NT2/D1 (cell line): ENCODE results near the gene LHFPL6.

Experiments
- SUZ12 ChIP-seq: IDR thresholded peaks from 2 replicates; pipeline ENCODE4 v1.6.1; 2011; ENCODE audit not compliant: insufficient read length, insufficient read depth; ENCODE audit errors: extremely low read depth
- YY1 ChIP-seq: IDR thresholded peaks from 2 replicates; pipeline ENCODE4 v1.6.1; 2011; ENCODE audit not compliant: insufficient read length, insufficient read depth

DNA sequence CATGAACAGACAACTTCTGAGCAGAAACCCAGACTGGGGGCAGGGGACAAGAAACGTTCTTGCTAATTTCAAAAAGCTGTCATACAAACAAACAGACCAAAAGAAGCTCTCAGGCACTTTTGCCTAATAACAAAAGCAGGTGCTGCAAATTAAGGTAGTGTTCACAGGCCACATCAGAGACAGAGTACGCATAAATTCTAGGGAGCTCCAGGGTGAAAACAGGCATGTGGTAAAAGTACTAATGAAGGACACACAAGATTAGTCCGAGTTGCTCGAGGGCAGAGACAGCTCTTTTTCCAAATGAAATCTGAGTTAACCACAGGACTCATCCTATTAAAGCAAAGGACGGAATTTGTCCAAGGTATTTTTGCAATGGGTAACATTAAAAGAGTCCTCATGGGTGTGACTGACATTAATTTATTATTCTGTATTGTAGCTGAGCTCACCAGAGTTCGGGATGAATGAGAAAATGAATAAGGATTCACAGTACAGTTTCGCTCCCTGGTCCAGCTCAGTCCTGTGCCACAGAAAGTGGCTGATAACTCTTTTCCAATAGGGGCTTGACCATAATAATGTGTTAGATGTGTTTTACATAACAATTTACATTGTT, 197.3 kb downstream of the LHFPL6 start:
- TF ChIP-seq SUZ12 (no peak), YY1 (no peak)
